ENCODE data around the gene SPATA16. TPM values are rescaled to one million over a fixed set of nuclear protein-coding genes. Genes with fewer than 3 reads are reported as not detected.

SPATA16 gene
- total and polyA plus RNA-seq, 2 of the 13 experiments (the other 11 are each of a cell fraction or from before 2014, with no cell fraction given) = not detected

- TF ChIP-seq BORCS8-MEF2B (CRISPR knock-in tag; IDR thresholded peaks at IDR 0.05) (no peak), TRAFD1 (CRISPR knock-in tag; IDR thresholded peaks at IDR 0.05; ENCODE audit: borderline replicate concordance) (no peak), ZSCAN9 (CRISPR knock-in tag; IDR thresholded peaks at IDR 0.05; ENCODE audit: borderline replicate concordance) (no peak), ZNF615 (CRISPR knock-in tag; IDR thresholded peaks at IDR 0.05; ENCODE audit: borderline replicate concordance) (no peak), SOX6 (IDR thresholded peaks at IDR 0.05) (no peak), SOX6 (CRISPR knock-in tag; IDR thresholded peaks at IDR 0.05) (peak; percentile 35; the same call in 1 of the 2 replicates), DNMT3B (CRISPR knock-in tag; conservative IDR thresholded peaks at IDR 0.05) (no peak), FOXM1 (CRISPR knock-in tag; IDR thresholded peaks at IDR 0.05) (no peak), PAXIP1 (CRISPR knock-in tag; conservative IDR thresholded peaks at IDR 0.05) (0 out of 2 replicates have a peak, but pooled peaks have one; percentile 20), ZBTB20 (CRISPR knock-in tag; IDR thresholded peaks at IDR 0.05; ENCODE audit: borderline replicate concordance, low read depth) (no peak), ATM (IDR thresholded peaks at IDR 0.05; ENCODE audit: borderline replicate concordance) (no peak), HMG20A (CRISPR knock-in tag; IDR thresholded peaks at IDR 0.05; ENCODE audit: borderline replicate concordance) (peak; percentile 30; the same call in 1 of the 2 replicates), FOXA3 (CRISPR knock-in tag; IDR thresholded peaks at IDR 0.05) (0 out of 2 replicates have a peak, but pooled peaks have one; percentile 35), RORA (CRISPR knock-in tag; IDR thresholded peaks at IDR 0.05) (no peak)
Measured at GRCh38 chr3:172918165-172918564, 222.9 kb downstream of the SPATA16 start (continued).
